DND-41 (cell line): ENCODE results near the gene ZNF440.
"Not testable (repeated sequence)": the region's sequence is repeated elsewhere in the genome, so short reads cannot be mapped to it uniquely, and the experiment has no call there.

Experiments
- ATAC-seq: fragments of 200-7000 bp; cut with Tn5 transposase; 3 replicates; pipeline ENCODE4 v1.9.1; 2021; ENCODE audit warnings: low read depth; ENCODE audit not compliant: insufficient read depth
- DNase-seq: peaks from one replicate; pipeline ENCODE4 v3.0.0-alpha.2; 2020
- H2AFZ ChIP-seq: 2 replicates; pipeline ENCODE4 v1.6.0; 2012; ENCODE audit warnings: low read depth, low read length
- H3K27ac ChIP-seq: 2 replicates; pipeline ENCODE4 v1.5.1; 2012; ENCODE audit warnings: low read length, inconsistent platforms
- H3K27me3 ChIP-seq: fragments of 200-600 bp; sonication (generic); 2 replicates; pipeline ENCODE4 v1.6.0; 2012; ENCODE audit warnings: low read length, mild to moderate bottlenecking, inconsistent platforms; ENCODE audit not compliant: insufficient read depth, poor library complexity
- H3K36me3 ChIP-seq: 2 replicates; pipeline ENCODE4 v1.5.1; 2012; ENCODE audit warnings: low read length, inconsistent platforms; ENCODE audit not compliant: insufficient read depth
- H3K4me1 ChIP-seq: 2 replicates; pipeline ENCODE4 v1.5.1; 2012; ENCODE audit warnings: mild to moderate bottlenecking, low read length; ENCODE audit not compliant: insufficient read depth
- H3K4me2 ChIP-seq: 2 replicates; pipeline ENCODE4 v1.6.0; 2012; ENCODE audit warnings: mild to moderate bottlenecking, moderate library complexity, low read length, inconsistent platforms; ENCODE audit not compliant: insufficient read depth
- H3K4me3 ChIP-seq, 2 experiments: fragments of 200-600 bp in 1 of 2; shearing (Covaris generic) in 1 of 2; 2 replicates each; pipeline ENCODE4 v1.5.1; 2012 to 2016; ENCODE audit warnings: inconsistent platforms in 2 of 2, low read length in 2 of 2, mild to moderate bottlenecking in 2 of 2, low read depth in 1 of 2, moderate library complexity in 1 of 2
- H3K79me2 ChIP-seq: 2 replicates; pipeline ENCODE4 v1.6.0; 2012; ENCODE audit warnings: low read length, inconsistent platforms; ENCODE audit not compliant: insufficient read depth
- H3K9ac ChIP-seq: 2 replicates; pipeline ENCODE4 v1.6.0; 2012; ENCODE audit warnings: low read depth, mild to moderate bottlenecking, inconsistent platforms, low read length, moderate library complexity
- H3K9me3 ChIP-seq: 2 replicates; pipeline ENCODE4 v1.5.1; 2012; ENCODE audit warnings: low read length, moderate library complexity, mild to moderate bottlenecking, inconsistent platforms; ENCODE audit not compliant: insufficient read depth, severe bottlenecking
- H4K20me1 ChIP-seq: 2 replicates; pipeline ENCODE4 v1.6.0; 2012; ENCODE audit warnings: low read length; ENCODE audit not compliant: insufficient read depth
- EZH2 ChIP-seq: IDR thresholded peaks from 3 replicates; pipeline ENCODE4 v1.6.1; 2012; ENCODE audit warnings: borderline replicate concordance, low read depth, mild to moderate bottlenecking, moderate library complexity, low read length, inconsistent platforms; ENCODE audit not compliant: severe bottlenecking
- TF ChIP-seq, protein P1 (sequence below): IDR thresholded peaks from 2 replicates; pipeline ENCODE4 v1.5.1; 2012; ENCODE audit warnings: borderline replicate concordance, low read length, moderate library complexity, mild to moderate bottlenecking; ENCODE audit not compliant: poor library complexity, severe bottlenecking; ENCODE audit errors: extremely low read depth

Gene ZNF440

DNA sequence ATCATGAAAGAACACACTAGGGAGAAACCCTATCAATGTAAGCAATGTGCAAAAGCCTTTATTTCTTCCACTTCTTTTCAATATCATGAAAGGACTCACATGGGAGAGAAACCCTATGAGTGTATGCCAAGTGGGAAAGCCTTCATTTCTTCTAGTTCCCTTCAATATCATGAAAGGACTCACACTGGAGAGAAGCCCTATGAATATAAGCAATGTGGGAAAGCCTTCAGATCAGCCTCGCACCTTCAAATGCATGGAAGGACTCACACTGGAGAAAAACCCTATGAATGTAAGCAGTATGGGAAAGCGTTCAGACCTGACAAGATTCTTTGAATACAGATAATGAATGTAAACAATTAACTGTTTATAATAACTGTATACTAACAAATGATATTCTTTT lies 19.5 kb downstream of the ZNF440 start:
- Histone ChIP-seq H2AFZ (no peak overlapping the region), H3K4me2 (no peak overlapping the region), H3K9me3 (peaks cover 24% of the 10 kb centered on the region), H3K27ac (no peak overlapping the region), H4K20me1 (no peaks in the 10 kb centered on the region), H3K4me3 (no peak overlapping the region), H3K4me1 (no peaks in the 10 kb centered on the region), H3K36me3 (peaks cover 47% of the 10 kb centered on the region), H3K27me3 (no peaks in the 10 kb centered on the region), H3K79me2 (no peaks in the 10 kb centered on the region), H3K9ac (no peak overlapping the region)
- DNase-seq (no peak), ATAC-seq (no peak)
- TF ChIP-seq, protein P1, sequence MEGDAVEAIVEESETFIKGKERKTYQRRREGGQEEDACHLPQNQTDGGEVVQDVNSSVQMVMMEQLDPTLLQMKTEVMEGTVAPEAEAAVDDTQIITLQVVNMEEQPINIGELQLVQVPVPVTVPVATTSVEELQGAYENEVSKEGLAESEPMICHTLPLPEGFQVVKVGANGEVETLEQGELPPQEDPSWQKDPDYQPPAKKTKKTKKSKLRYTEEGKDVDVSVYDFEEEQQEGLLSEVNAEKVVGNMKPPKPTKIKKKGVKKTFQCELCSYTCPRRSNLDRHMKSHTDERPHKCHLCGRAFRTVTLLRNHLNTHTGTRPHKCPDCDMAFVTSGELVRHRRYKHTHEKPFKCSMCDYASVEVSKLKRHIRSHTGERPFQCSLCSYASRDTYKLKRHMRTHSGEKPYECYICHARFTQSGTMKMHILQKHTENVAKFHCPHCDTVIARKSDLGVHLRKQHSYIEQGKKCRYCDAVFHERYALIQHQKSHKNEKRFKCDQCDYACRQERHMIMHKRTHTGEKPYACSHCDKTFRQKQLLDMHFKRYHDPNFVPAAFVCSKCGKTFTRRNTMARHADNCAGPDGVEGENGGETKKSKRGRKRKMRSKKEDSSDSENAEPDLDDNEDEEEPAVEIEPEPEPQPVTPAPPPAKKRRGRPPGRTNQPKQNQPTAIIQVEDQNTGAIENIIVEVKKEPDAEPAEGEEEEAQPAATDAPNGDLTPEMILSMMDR, result no peak
- no peak for TF ChIP-seq EZH2

DNA sequence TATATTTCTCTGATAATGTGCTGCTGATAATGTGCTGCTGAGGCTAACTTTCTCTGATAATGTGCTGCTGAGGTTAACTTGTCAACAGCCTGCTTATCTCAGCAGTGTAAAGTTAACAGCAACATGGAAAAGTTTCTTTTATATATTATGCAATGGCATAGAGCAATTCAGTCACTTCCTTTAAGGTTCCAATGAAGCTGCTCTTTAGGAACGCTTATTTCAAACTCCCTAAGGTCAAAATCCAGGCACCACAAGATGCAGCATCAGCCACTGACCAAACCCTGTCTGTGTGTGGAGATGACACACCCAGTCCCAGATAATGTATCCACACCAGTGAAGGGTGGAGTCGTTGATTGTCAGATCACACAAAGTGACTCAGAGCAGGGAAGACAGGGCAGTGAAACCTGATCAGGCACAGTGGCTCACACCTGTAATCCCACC lies 21.6 kb downstream of the ZNF440 start:
- H3K4me2 ChIP-seq, H3K79me2 ChIP-seq, H3K4me1 ChIP-seq, H3K9ac ChIP-seq, H3K27me3 ChIP-seq, DNase-seq, H2AFZ ChIP-seq, H3K27ac ChIP-seq, H3K4me3 ChIP-seq, ATAC-seq, H4K20me1 ChIP-seq: not testable (repeated sequence)
- peaks cover 24% of the 10 kb centered on the region for H3K9me3 ChIP-seq
- peaks cover 34% of the 10 kb centered on the region for H3K36me3 ChIP-seq

DNA sequence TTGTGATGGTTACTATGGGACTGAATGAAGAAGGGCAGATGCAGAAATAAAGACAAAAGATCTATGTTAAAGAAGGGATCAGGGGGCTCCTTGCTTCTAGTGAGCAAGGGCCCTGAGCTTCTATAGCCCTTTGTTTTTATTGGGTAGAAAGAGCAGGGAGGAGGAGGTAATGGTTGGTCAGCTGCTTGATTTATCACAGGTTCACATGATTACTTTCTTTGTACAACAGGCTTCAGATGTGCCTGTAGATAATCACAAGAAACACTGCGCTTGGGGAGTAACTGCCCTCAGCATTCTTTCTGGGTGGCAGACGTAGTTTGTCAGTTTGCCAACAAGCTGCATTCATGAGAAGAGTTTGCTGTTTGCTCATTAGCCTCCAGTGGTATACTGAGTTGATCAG lies 29.6 kb downstream of the ZNF440 start:
- no peak overlapping the region for H3K27ac ChIP-seq
- H3K4me3 ChIP-seq, result no peak overlapping the region
- no peaks in the 10 kb centered on the region for H3K27me3 ChIP-seq
- H3K4me2 ChIP-seq, result no peak overlapping the region
- H3K36me3 ChIP-seq, result no peaks in the 10 kb centered on the region; the same call in 1 of the 2 replicates
- no peak overlapping the region for H3K9ac ChIP-seq
- H3K4me1 ChIP-seq, result peaks cover 10% of the 10 kb centered on the region
- no peaks in the 10 kb centered on the region for H4K20me1 ChIP-seq
- peaks cover 2% of the 10 kb centered on the region for H3K79me2 ChIP-seq
- ATAC-seq (no peak), DNase-seq (no peak)
- no peak overlapping the region for H2AFZ ChIP-seq
- no peak for TF ChIP-seq EZH2
- TF ChIP-seq, protein P1, result no peak
- no peaks in the 10 kb centered on the region for H3K9me3 ChIP-seq

DNA sequence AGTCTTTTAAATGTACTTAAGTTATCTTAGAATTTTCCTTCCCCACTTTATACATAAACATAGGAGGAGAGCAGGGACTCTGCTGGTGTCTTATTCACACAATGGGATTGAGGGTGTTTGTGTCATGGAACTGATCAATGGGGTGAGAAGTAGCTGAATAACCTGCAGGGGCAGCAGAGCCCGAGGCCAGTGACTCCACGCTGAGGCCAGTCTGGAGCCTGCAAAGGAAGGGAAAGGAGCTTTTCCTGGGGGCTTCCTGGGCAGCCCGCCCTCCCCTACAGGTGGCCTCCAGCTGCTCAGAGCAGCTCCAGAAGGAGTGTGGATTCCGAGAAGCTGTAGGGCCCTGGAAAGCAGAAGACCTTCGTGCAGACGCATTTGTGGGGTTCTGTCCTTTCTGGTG lies 33.5 kb downstream of the ZNF440 start:
- Histone ChIP-seq H3K27ac (peak overlapping the region; percentile 16; the same call in 1 of the 2 replicates), H3K4me2 (peak overlapping the region; percentile 74), H3K79me2 (peaks cover 41% of the 10 kb centered on the region), H3K36me3 (peaks cover 23% of the 10 kb centered on the region), H2AFZ (peak overlapping the region; percentile 96), H3K4me1 (peaks cover 33% of the 10 kb centered on the region)
- H3K9me3 ChIP-seq, H3K27me3 ChIP-seq, H3K9ac ChIP-seq, H3K4me3 ChIP-seq, ATAC-seq, DNase-seq, H4K20me1 ChIP-seq: not testable (repeated sequence)
